ENCODE data around the gene RACGAP1.

Gene RACGAP1

DNA sequence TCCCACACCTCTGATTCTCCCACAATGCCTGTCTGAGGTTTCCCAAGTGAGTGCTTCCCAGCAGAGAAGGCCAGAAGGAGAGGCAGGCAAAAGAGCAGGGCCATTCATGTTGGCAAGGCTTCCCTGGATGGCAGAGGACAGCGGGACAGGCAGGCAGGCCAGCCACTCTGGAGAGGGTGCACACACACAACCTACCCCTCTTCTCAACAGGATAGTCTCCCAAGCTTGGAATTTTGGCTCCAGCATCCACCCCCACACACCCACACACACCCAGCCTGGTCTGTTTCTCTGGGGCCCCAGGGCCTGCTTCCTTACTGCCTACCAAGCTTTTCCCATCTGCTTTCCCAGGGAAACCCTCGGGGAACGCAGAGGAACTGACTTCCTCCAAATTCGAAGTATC lies 15.4 kb upstream of the RACGAP1 start:
- Histone ChIP-seq H3K18ac (ENCODE audit: low read length) (no peak overlapping the region), H3K36me3 (ENCODE audit: control insufficient read depth in 1 of 2, insufficient read depth in 2 of 2, low read length in 2 of 2) (no peaks in the 10 kb centered on the region), H2AFZ (ENCODE audit: insufficient read depth, low read length, poor library complexity) (no peak overlapping the region), H2BK5ac (ENCODE audit: low read depth, low read length, poor library complexity) (no peak overlapping the region), H4K8ac (ENCODE audit: low read depth, low read length) (no peak overlapping the region), H3K4me1 (ENCODE audit: control insufficient read depth in 1 of 2, insufficient read depth in 2 of 2, low read length in 2 of 2) (peaks cover 0 to 3% of the 10 kb centered on the region in 2 experiments), H3K14ac (ENCODE audit: low read length) (no peak overlapping the region), H3K4me2 (ENCODE audit: low read length) (no peak overlapping the region), H2AK5ac (ENCODE audit: low read length) (no peak overlapping the region), H2BK12ac (ENCODE audit: low read length) (no peak overlapping the region), H3K79me2 (ENCODE audit: control insufficient read depth, insufficient read depth, low read length, poor library complexity) (no peaks in the 10 kb centered on the region), H4K12ac (ENCODE audit: low read depth, low read length) (no peak overlapping the region), H3K27ac (ENCODE audit: low read depth, low read length) (no peak overlapping the region), H3K9ac (ENCODE audit: low read length) (no peak overlapping the region), H3K23ac (ENCODE audit: low read length) (no peak overlapping the region), H3K27me3 (ENCODE audit: insufficient read depth, low read length) (no peaks in the 10 kb centered on the region), H3K4ac (ENCODE audit: low read depth, low read length) (no peak overlapping the region), H3K9me3 (ENCODE audit: insufficient read depth, low read depth, low read length) (no peaks in the 10 kb centered on the region), H4K91ac (ENCODE audit: low read depth, low read length) (no peak overlapping the region), H2BK120ac (ENCODE audit: insufficient read depth, low read length, poor library complexity) (no peak overlapping the region), H3K79me1 (ENCODE audit: low read length) (no peaks in the 10 kb centered on the region), H3K4me3 (ENCODE audit: low read depth, low read length) (no peak overlapping the region)
- no CpG with 5 or more reads among the region's 4 CpGs for WGBS (ENCODE audit: extremely low coverage, insufficient coverage, insufficient read length)
- DNase-seq: no peak

- H3K4me2 ChIP-seq (ENCODE audit: low read length): no peak overlapping the region
- no peaks in the 10 kb centered on the region for H3K79me1 ChIP-seq (ENCODE audit: low read length)
- H3K14ac ChIP-seq (ENCODE audit: low read length): no peak overlapping the region
- H4K8ac ChIP-seq (ENCODE audit: low read depth, low read length): no peak overlapping the region
- H2AFZ ChIP-seq (ENCODE audit: insufficient read depth, low read length, poor library complexity): no peak overlapping the region
- no peak overlapping the region for H3K4ac ChIP-seq (ENCODE audit: low read depth, low read length)
- H4K12ac ChIP-seq (ENCODE audit: low read depth, low read length): no peak overlapping the region
- no peaks in the 10 kb centered on the region for H3K79me2 ChIP-seq (ENCODE audit: control insufficient read depth, insufficient read depth, low read length, poor library complexity)
- no peak overlapping the region for H3K4me3 ChIP-seq (ENCODE audit: low read depth, low read length)
- no peak overlapping the region for H2BK5ac ChIP-seq (ENCODE audit: low read depth, low read length, poor library complexity)
- H2BK12ac ChIP-seq (ENCODE audit: low read length): no peak overlapping the region
- H3K27me3 ChIP-seq (ENCODE audit: insufficient read depth, low read length): no peaks in the 10 kb centered on the region
- H3K23ac ChIP-seq (ENCODE audit: low read length): no peak overlapping the region
- DNase-seq: peak; percentile 91 to 94
- no peaks in the 10 kb centered on the region for H3K9me3 ChIP-seq (ENCODE audit: insufficient read depth, low read depth, low read length)
- no peaks in the 10 kb centered on the region for H3K36me3 ChIP-seq (ENCODE audit: control insufficient read depth in 1 of 2, insufficient read depth in 2 of 2, low read length in 2 of 2)
- WGBS (ENCODE audit: extremely low coverage, insufficient coverage, insufficient read length): no CpG with 5 or more reads among the region's 9 CpGs
- no peak overlapping the region for H3K9ac ChIP-seq (ENCODE audit: low read length)
- peaks cover 0 to 3% of the 10 kb centered on the region in 2 experiments for H3K4me1 ChIP-seq (ENCODE audit: control insufficient read depth in 1 of 2, insufficient read depth in 2 of 2, low read length in 2 of 2)
- H2AK5ac ChIP-seq (ENCODE audit: low read length): no peak overlapping the region
- no peak overlapping the region for H3K27ac ChIP-seq (ENCODE audit: low read depth, low read length)
- H4K91ac ChIP-seq (ENCODE audit: low read depth, low read length): no peak overlapping the region
- no peak overlapping the region for H3K18ac ChIP-seq (ENCODE audit: low read length)
- no peak overlapping the region for H2BK120ac ChIP-seq (ENCODE audit: insufficient read depth, low read length, poor library complexity)
Observed at GRCh38 chr12:50039151-50039835, 14.0 kb upstream of the RACGAP1 start.

DNA sequence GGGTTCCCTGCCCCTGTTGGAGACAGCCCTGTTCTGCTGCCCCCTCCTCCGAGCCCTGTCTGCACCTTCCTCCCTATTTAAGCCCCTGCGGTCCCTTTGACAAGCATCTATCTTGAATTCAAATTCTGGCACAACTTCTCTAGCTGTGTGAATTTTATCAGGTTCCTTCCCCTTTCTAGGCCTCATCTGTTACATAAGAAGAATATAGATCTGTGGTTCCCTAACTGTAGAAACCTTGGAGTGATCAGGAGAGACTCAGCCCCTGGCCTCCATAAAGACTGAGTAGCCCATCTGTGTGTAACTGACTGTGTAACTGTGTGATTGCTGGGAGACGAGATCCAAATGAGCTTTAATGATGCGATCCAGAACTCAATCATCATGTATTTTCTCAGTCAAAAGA lies 13.0 kb upstream of the RACGAP1 start:
- Histone ChIP-seq H3K9ac (ENCODE audit: low read length) (no peak overlapping the region), H3K27me3 (ENCODE audit: insufficient read depth, low read length) (no peaks in the 10 kb centered on the region), H3K79me2 (ENCODE audit: control insufficient read depth, insufficient read depth, low read length, poor library complexity) (no peaks in the 10 kb centered on the region), H3K79me1 (ENCODE audit: low read length) (no peaks in the 10 kb centered on the region), H4K12ac (ENCODE audit: low read depth, low read length) (no peak overlapping the region), H3K36me3 (ENCODE audit: control insufficient read depth in 1 of 2, insufficient read depth in 2 of 2, low read length in 2 of 2) (no peaks in the 10 kb centered on the region), H3K23ac (ENCODE audit: low read length) (no peak overlapping the region), H3K27ac (ENCODE audit: low read depth, low read length) (no peak overlapping the region), H2BK5ac (ENCODE audit: low read depth, low read length, poor library complexity) (no peak overlapping the region), H2AK5ac (ENCODE audit: low read length) (no peak overlapping the region), H4K91ac (ENCODE audit: low read depth, low read length) (no peak overlapping the region), H3K18ac (ENCODE audit: low read length) (no peak overlapping the region), H2AFZ (ENCODE audit: insufficient read depth, low read length, poor library complexity) (no peak overlapping the region), H3K4ac (ENCODE audit: low read depth, low read length) (no peak overlapping the region), H3K4me1 (ENCODE audit: control insufficient read depth in 1 of 2, insufficient read depth in 2 of 2, low read length in 2 of 2) (peaks cover 0 to 3% of the 10 kb centered on the region in 2 experiments), H3K9me3 (ENCODE audit: insufficient read depth, low read depth, low read length) (no peaks in the 10 kb centered on the region), H4K8ac (ENCODE audit: low read depth, low read length) (no peak overlapping the region), H3K4me3 (ENCODE audit: low read depth, low read length) (no peak overlapping the region), H2BK120ac (ENCODE audit: insufficient read depth, low read length, poor library complexity) (no peak overlapping the region), H3K4me2 (ENCODE audit: low read length) (no peak overlapping the region), H2BK12ac (ENCODE audit: low read length) (no peak overlapping the region), H3K14ac (ENCODE audit: low read length) (no peak overlapping the region)
- DNase-seq: no peak
- no CpG with 5 or more reads among the region's 4 CpGs for WGBS (ENCODE audit: extremely low coverage, insufficient coverage, insufficient read length)

DNA sequence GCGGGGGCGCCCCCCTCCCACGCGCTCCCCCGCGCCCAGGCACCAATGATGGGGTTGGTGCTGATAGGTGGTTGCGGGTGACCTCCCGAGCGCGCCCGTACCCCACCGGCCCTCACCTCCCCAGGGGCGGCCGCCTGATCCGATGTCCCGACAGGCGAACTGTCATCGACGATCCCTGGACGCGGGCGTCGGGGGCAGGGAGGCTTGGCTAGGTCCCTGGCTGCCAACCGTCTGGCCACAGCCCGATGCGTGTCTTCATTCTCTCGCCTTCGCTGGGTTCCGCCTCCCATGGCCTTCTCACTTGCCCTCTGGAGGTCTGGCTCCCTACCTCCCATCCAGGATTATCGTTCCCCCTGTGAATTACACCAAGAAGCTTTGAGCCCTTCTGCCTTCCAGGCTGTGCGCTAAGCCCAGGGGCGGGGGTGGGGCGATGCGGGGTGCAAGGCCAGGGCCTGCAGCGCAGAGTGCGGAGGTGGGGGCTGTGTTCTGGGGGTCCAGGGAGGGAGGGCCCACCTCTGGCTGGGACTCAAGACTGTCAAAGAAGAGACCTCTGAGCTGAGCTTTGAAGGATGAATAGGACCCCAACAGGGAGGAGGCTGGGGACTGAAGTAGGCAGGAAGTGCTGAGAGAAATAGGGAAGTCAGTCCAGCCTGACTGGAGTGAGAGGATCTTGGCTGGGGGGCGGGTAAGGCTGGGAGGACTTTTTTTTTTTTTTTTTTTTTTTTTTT lies 7.7 kb upstream of the RACGAP1 start:
- Histone ChIP-seq H2BK5ac (ENCODE audit: low read depth, low read length, poor library complexity) (no peak overlapping the region), H3K79me2 (ENCODE audit: control insufficient read depth, insufficient read depth, low read length, poor library complexity) (peaks cover 3% of the 10 kb centered on the region), H2BK120ac (ENCODE audit: insufficient read depth, low read length, poor library complexity) (no peak overlapping the region), H3K27ac (ENCODE audit: low read depth, low read length) (no peak overlapping the region), H4K12ac (ENCODE audit: low read depth, low read length) (peak overlapping the region; percentile 9), H3K4me1 (ENCODE audit: control insufficient read depth in 1 of 2, insufficient read depth in 2 of 2, low read length in 2 of 2) (peaks cover 5% of the 10 kb centered on the region in 2 experiments), H3K4ac (ENCODE audit: low read depth, low read length) (no peak overlapping the region), H3K4me3 (ENCODE audit: low read depth, low read length) (peak overlapping the region; percentile 58), H2AFZ (ENCODE audit: insufficient read depth, low read length, poor library complexity) (peak overlapping the region; percentile 89), H3K9me3 (ENCODE audit: insufficient read depth, low read depth, low read length) (no peaks in the 10 kb centered on the region), H4K8ac (ENCODE audit: low read depth, low read length) (peak overlapping the region; percentile 72), H3K79me1 (ENCODE audit: low read length) (peaks cover 4% of the 10 kb centered on the region), H3K27me3 (ENCODE audit: insufficient read depth, low read length) (no peaks in the 10 kb centered on the region), H3K4me2 (ENCODE audit: low read length) (peak overlapping the region; percentile 66), H3K23ac (ENCODE audit: low read length) (no peak overlapping the region), H2BK12ac (ENCODE audit: low read length) (no peak overlapping the region), H3K14ac (ENCODE audit: low read length) (peak overlapping the region; percentile 25), H3K9ac (ENCODE audit: low read length) (no peak overlapping the region), H3K36me3 (ENCODE audit: control insufficient read depth in 1 of 2, insufficient read depth in 2 of 2, low read length in 2 of 2) (no peaks in the 10 kb centered on the region), H4K91ac (ENCODE audit: low read depth, low read length) (no peak overlapping the region), H2AK5ac (ENCODE audit: low read length) (no peak overlapping the region), H3K18ac (ENCODE audit: low read length) (no peak overlapping the region)
- no CpG with 5 or more reads among the region's 37 CpGs for WGBS (ENCODE audit: extremely low coverage, insufficient coverage, insufficient read length)
- DNase-seq: no peak

Data from trophoblast cell (in vitro differentiated cells and primary cell).